Measurements from ENCODE around the gene ABHD4.

ABHD4 gene

GRCh38 chr14:22640192-22640591 is 42.1 kb downstream of the ABHD4 start:
- peaks cover 0 to 2% of the 10 kb centered on the region in 2 donors for H3K4me1 Mint-ChIP-seq
- ATAC-seq (replicated peaks) (no peak), DNase-seq (no peak)
- H3K27ac Mint-ChIP-seq = no peak overlapping the region
- no peaks in the 10 kb centered on the region for H3K9me3 Mint-ChIP-seq
- H3K36me3 Mint-ChIP-seq = no peaks in the 10 kb centered on the region
- peaks cover 4 to 7% of the 10 kb centered on the region in 2 donors for H3K27me3 Mint-ChIP-seq
- no peak overlapping the region for H3K4me3 Mint-ChIP-seq

- Mint-ChIP-seq H3K9me3 (no peaks in the 10 kb centered on the region), H3K36me3 (no peaks in the 10 kb centered on the region), H3K4me3 (no peak overlapping the region), H3K27ac (no peak overlapping the region), H3K27me3 (peaks cover 4 to 7% of the 10 kb centered on the region in 2 donors), H3K4me1 (peaks cover 0 to 2% of the 10 kb centered on the region in 2 donors)
- no peak for ATAC-seq (replicated peaks)
- DNase-seq = no peak
Measured at GRCh38 chr14:22641846-22642245, 43.7 kb downstream of the ABHD4 start.

- Mint-ChIP-seq H3K9me3 (no peaks in the 10 kb centered on the region), H3K36me3 (no peaks in the 10 kb centered on the region), H3K27me3 (peaks cover 4 to 7% of the 10 kb centered on the region in 2 donors), H3K4me3 (no peak within 1 kb of the TSS), H3K27ac (no peak within 1 kb of the TSS), H3K4me1 (peaks cover 0 to 2% of the 10 kb centered on the region in 2 donors)
- ATAC-seq (replicated peaks) (no peak), DNase-seq (no peak)
Measured at GRCh38 chr14:22644305-22644635, 46.2 kb downstream of the ABHD4 start, which contains the start of gene OR6J1. Gene OR6J1 (minus strand): TSS chr14:22644352. CDS start chr14:22634811, 9,541 bp downstream.

GRCh38 chr14:22646570-22647254 is 48.6 kb downstream of the ABHD4 start:
- Mint-ChIP-seq H3K4me1 (peaks cover 0 to 2% of the 10 kb centered on the region in 2 donors), H3K4me3 (no peak overlapping the region), H3K36me3 (no peaks in the 10 kb centered on the region), H3K9me3 (no peaks in the 10 kb centered on the region), H3K27ac (no peak overlapping the region), H3K27me3 (no peaks in the 10 kb centered on the region)
- DNase-seq (no peak), ATAC-seq (replicated peaks) (no peak)

GRCh38 chr14:22648506-22648905 is 50.4 kb downstream of the ABHD4 start:
- Mint-ChIP-seq H3K36me3 (no peaks in the 10 kb centered on the region), H3K27me3 (no peaks in the 10 kb centered on the region)
- ATAC-seq (replicated peaks) = no peak

GRCh38 chr14:22650046-22650739 is 52.1 kb downstream of the ABHD4 start:
- DNase-seq (no peak), ATAC-seq (replicated peaks) (no peak)
- Mint-ChIP-seq H3K9me3 (no peaks in the 10 kb centered on the region), H3K27me3 (no peaks in the 10 kb centered on the region), H3K27ac (no peak overlapping the region), H3K4me1 (no peaks in the 10 kb centered on the region), H3K36me3 (no peaks in the 10 kb centered on the region), H3K4me3 (no peak overlapping the region)

More at GRCh38 chr14:22648506-22648905, 50.4 kb downstream of the ABHD4 start:
- H3K4me1 Mint-ChIP-seq = peaks cover 0 to 2% of the 10 kb centered on the region in 2 donors
- no peak for DNase-seq
- no peak overlapping the region for H3K27ac Mint-ChIP-seq
- H3K9me3 Mint-ChIP-seq = no peaks in the 10 kb centered on the region
- H3K4me3 Mint-ChIP-seq = no peak overlapping the region

- H3K36me3 Mint-ChIP-seq = no peaks in the 10 kb centered on the region
- no peak overlapping the region for H3K4me3 Mint-ChIP-seq
- no peaks in the 10 kb centered on the region for H3K27me3 Mint-ChIP-seq
- H3K4me1 Mint-ChIP-seq = no peaks in the 10 kb centered on the region
- DNase-seq = peak; percentile 36
- H3K9me3 Mint-ChIP-seq = no peaks in the 10 kb centered on the region
- H3K27ac Mint-ChIP-seq = peak overlapping the region; percentile 70
- ATAC-seq (replicated peaks) = peak; percentile 81 to 85
Measured at GRCh38 chr14:22650960-22651521, 52.9 kb downstream of the ABHD4 start.

GRCh38 chr14:22651586-22651985 is 53.5 kb downstream of the ABHD4 start:
- Mint-ChIP-seq H3K27me3 (no peaks in the 10 kb centered on the region), H3K4me3 (no peak overlapping the region), H3K27ac (no peak overlapping the region), H3K36me3 (no peaks in the 10 kb centered on the region), H3K4me1 (no peaks in the 10 kb centered on the region), H3K9me3 (no peaks in the 10 kb centered on the region)
- peak in 1 of 2 donors; percentile 61 for ATAC-seq (replicated peaks)
- DNase-seq = no peak

- H3K4me1 Mint-ChIP-seq = no peaks in the 10 kb centered on the region
- H3K36me3 Mint-ChIP-seq = no peaks in the 10 kb centered on the region
- no peak overlapping the region for H3K4me3 Mint-ChIP-seq
- H3K27me3 Mint-ChIP-seq = no peaks in the 10 kb centered on the region
- peak; percentile 65 to 73 for ATAC-seq (replicated peaks)
- no peaks in the 10 kb centered on the region for H3K9me3 Mint-ChIP-seq
- H3K27ac Mint-ChIP-seq = no peak overlapping the region
- peak; percentile 39 for DNase-seq
Measured at GRCh38 chr14:22653012-22653621, 55.0 kb downstream of the ABHD4 start.

- Mint-ChIP-seq H3K9me3 (no peaks in the 10 kb centered on the region), H3K36me3 (no peaks in the 10 kb centered on the region), H3K27me3 (peaks cover 0 to 3% of the 10 kb centered on the region in 2 donors), H3K4me3 (no peak overlapping the region), H3K4me1 (no peaks in the 10 kb centered on the region), H3K27ac (no peak overlapping the region)
- ATAC-seq (replicated peaks) = no peak
- no peak for DNase-seq
Measured at GRCh38 chr14:22656226-22656625, 58.1 kb downstream of the ABHD4 start.

GRCh38 chr14:22656945-22657731 is 59.0 kb downstream of the ABHD4 start:
- no peak overlapping the region for H3K4me3 Mint-ChIP-seq

GRCh38 chr14:22657861-22658260 is 59.8 kb downstream of the ABHD4 start:
- no peak overlapping the region for H3K27ac Mint-ChIP-seq
- peak; percentile 48 to 57 for ATAC-seq (replicated peaks)
- DNase-seq = no peak
- peaks cover 0 to 6% of the 10 kb centered on the region in 2 donors for H3K27me3 Mint-ChIP-seq
- H3K4me1 Mint-ChIP-seq = no peaks in the 10 kb centered on the region
- H3K36me3 Mint-ChIP-seq = no peaks in the 10 kb centered on the region
- no peaks in the 10 kb centered on the region for H3K9me3 Mint-ChIP-seq
- no peak overlapping the region for H3K4me3 Mint-ChIP-seq

More at GRCh38 chr14:22656945-22657731, 59.0 kb downstream of the ABHD4 start:
- no peak overlapping the region for H3K27ac Mint-ChIP-seq
- no peaks in the 10 kb centered on the region for H3K9me3 Mint-ChIP-seq
- no peaks in the 10 kb centered on the region for H3K4me1 Mint-ChIP-seq
- DNase-seq (no peak), ATAC-seq (replicated peaks) (no peak)
- H3K36me3 Mint-ChIP-seq = no peaks in the 10 kb centered on the region
- H3K27me3 Mint-ChIP-seq = peaks cover 0 to 6% of the 10 kb centered on the region in 2 donors

- no peaks in the 10 kb centered on the region for H3K4me1 Mint-ChIP-seq
- ATAC-seq (replicated peaks) = no peak
Measured at GRCh38 chr14:22658946-22659345, 60.8 kb downstream of the ABHD4 start.

GRCh38 chr14:22660654-22661053 is 62.6 kb downstream of the ABHD4 start:
- no peaks in the 10 kb centered on the region for H3K36me3 Mint-ChIP-seq
- H3K27me3 Mint-ChIP-seq = peaks cover 0 to 6% of the 10 kb centered on the region in 2 donors
- no peaks in the 10 kb centered on the region for H3K4me1 Mint-ChIP-seq
- ATAC-seq (replicated peaks) (no peak), DNase-seq (no peak)
- H3K4me3 Mint-ChIP-seq = no peak overlapping the region
- H3K9me3 Mint-ChIP-seq = no peaks in the 10 kb centered on the region
- no peak overlapping the region for H3K27ac Mint-ChIP-seq

More at GRCh38 chr14:22658946-22659345, 60.8 kb downstream of the ABHD4 start:
- H3K36me3 Mint-ChIP-seq = no peaks in the 10 kb centered on the region
- H3K9me3 Mint-ChIP-seq = no peaks in the 10 kb centered on the region
- no peak overlapping the region for H3K4me3 Mint-ChIP-seq
- H3K27me3 Mint-ChIP-seq = peaks cover 0 to 6% of the 10 kb centered on the region in 2 donors
- H3K27ac Mint-ChIP-seq = peak overlapping the region; percentile 51
- DNase-seq = no peak

All from stimulated activated naive B cell treated with anti-CD40 and anti-IgM and Interleukin-4, amounts not matched to agents 10 μg/mL and 1 μg/mL and 100 μg/mL, for 72 hours (primary cell).